Measurements from ENCODE around the gene TLX2. TPM values are rescaled to one million over a fixed set of nuclear protein-coding genes. Genes with fewer than 3 reads are reported as not detected.

The TLX2 gene
- polyA plus RNA-seq, 1 donor from 2014 or later, result not detected

DNA sequence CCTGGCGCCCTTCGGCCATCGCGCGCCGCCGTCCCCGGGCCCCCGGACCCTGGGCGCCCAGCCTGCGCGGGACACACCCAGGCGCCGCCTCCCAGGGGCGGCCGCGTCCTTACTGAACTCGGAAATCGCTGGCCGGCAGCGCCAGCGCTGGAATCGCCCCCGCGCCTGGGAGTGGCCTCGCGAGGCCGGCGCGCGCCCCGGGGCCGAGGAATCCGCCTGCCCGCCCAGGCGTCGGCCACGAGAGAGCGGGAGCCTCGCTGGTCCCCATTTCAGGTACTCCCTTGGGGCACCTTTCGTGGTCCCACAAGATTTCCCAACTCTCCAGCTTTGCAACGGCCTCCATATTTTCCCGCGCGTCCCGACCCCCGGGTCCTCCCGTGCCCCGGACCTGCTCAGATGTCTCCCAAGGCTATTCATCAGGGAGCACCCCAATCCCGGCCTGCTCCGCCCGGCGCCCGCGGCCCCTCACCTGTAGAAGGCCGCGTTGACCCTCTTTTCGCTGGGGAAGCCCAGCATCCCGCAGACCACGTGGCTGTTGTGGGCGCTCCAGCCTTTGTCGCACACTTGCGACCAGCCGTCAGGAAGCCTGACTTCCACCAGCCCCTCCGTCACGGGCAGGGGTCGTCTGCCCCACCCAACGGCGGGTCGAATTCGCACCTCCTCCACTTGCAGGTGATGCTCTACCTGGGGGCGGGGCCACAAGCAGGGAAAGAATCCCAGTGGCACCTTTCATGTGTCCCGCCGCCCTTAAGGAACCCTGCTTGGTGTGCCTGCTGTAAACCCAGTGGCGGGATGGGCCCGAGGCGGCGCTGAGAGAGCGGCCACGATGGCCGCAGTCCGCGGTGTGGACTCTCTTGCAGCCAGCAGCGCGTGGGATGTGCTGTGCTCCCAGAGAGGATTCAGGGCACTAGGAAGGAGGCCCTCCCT, 34.9 kb downstream of the TLX2 start:
- peak overlapping the region; percentile 37 to 82 (median 40) for H3K27ac Mint-ChIP-seq
- peaks cover 12 to 18% (median 16%) of the 10 kb centered on the region in 3 donors for H3K4me1 Mint-ChIP-seq
- H3K4me3 Mint-ChIP-seq, result peak overlapping the region; percentile 57 to 87 (median 78)
- H3K27me3 Mint-ChIP-seq, result peaks cover 20% of the 10 kb centered on the region
- H3K36me3 Mint-ChIP-seq, result no peaks in the 10 kb centered on the region
- H3K9me3 Mint-ChIP-seq, result no peaks in the 10 kb centered on the region

DNA sequence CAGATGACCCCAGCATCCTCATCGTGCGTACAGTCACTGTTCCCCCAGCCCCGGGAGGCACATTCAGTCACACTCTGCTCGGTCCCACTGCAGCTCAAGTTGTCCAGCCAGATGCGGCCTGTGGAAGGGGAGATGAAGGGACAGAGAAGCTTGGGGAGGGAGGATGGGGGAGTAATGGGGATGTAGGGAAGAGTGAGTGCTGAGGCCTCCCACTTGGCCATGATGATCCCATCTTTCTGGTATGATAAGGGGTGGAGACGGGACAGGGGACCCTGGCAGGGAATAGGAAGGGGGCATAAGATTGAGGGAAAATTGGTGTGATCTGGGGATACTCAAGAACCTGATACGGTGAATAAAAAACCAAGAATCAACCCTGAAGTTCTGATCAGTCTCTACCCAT, 36.0 kb downstream of the TLX2 start:
- Mint-ChIP-seq H3K9me3 (no peaks in the 10 kb centered on the region), H3K4me3 (peak overlapping the region in 2 of 4 donors; percentile 6 to 57), H3K36me3 (no peaks in the 10 kb centered on the region), H3K27ac (peak overlapping the region in 1 of 3 donors; percentile 40), H3K27me3 (peaks cover 20% of the 10 kb centered on the region), H3K4me1 (peaks cover 14 to 19% (median 19%) of the 10 kb centered on the region in 3 donors)

DNA sequence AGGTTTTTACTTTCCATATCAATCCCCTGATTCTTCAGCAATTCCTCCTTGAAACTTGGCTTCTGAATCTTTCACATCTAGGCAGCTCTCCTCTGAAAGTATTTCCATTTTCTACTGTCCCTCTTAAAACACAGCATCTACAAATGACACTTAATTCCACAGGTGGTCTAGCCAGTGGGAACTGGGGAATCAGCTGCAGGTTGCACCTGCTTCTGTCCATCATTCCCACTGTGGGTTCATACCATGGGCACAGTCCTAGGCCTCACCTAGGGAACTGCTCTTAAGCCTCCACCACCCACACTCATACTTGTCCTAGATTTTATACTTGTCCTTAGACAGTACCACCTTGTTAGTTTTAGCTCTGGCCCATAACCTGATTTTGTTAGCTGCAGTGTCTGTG, 37.3 kb downstream of the TLX2 start:
- peak overlapping the region in 1 of 3 donors; percentile 22 for H3K27ac Mint-ChIP-seq
- peak overlapping the region in 3 of 4 donors; percentile 7 to 63 (median 57) for H3K4me3 Mint-ChIP-seq
- H3K4me1 Mint-ChIP-seq, result peaks cover 16 to 24% (median 21%) of the 10 kb centered on the region in 3 donors
- no peaks in the 10 kb centered on the region for H3K9me3 Mint-ChIP-seq
- H3K36me3 Mint-ChIP-seq, result no peaks in the 10 kb centered on the region
- H3K27me3 Mint-ChIP-seq, result peaks cover 19% of the 10 kb centered on the region

DNA sequence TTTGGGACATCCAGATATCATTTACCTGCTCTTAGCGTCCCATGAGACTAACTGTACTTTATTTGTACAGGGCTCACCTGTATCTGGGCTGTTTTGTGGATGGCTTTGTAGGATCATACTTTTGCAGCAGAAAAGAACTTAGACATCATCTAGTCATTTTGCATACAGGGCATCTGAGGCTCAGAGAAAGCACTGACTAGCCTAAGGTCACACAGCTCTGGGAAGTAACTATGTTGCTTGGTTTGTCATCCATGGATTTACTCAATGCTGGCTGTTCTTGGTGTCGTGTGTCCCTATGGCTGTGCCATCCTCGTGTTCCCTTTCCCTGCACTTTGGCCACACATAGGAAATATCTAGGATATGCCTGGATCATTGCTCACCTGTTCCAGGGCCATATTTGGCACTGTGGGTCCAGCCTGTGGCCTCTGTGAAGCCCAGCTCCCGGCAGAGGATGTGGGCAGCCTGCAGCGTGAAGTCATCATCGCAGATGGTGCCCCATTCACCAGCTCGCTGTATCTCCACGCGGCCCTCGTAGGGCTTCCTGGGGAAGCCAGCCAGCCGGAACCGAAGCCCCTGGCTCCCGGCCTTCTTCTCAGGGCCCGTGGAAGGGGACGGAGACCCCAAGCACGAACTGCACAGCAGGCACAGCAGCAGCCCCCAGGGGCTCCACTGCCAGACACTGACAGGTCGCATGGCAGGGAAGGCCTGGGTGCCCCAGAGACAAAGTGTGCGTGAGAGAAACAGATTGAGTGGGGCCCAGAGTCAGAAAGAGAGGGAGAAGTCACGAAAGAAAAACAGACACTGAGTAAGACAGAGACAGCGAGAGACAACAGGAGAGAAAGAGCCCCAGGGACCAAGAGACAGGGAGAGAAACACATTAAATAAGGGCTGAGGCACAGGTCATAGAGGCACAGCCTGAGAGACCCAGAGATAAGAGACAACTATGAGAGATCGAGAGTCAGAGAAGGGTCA, 38.0 kb downstream of the TLX2 start:
- peak overlapping the region; percentile 70 to 97 (median 80) for H3K27ac Mint-ChIP-seq
- H3K36me3 Mint-ChIP-seq, result no peaks in the 10 kb centered on the region
- H3K4me1 Mint-ChIP-seq, result peaks cover 18 to 24% (median 21%) of the 10 kb centered on the region in 3 donors
- H3K9me3 Mint-ChIP-seq, result no peaks in the 10 kb centered on the region
- H3K27me3 Mint-ChIP-seq, result peaks cover 17% of the 10 kb centered on the region
- H3K4me3 Mint-ChIP-seq, result peak overlapping the region; percentile 35 to 78 (median 53)

DNA sequence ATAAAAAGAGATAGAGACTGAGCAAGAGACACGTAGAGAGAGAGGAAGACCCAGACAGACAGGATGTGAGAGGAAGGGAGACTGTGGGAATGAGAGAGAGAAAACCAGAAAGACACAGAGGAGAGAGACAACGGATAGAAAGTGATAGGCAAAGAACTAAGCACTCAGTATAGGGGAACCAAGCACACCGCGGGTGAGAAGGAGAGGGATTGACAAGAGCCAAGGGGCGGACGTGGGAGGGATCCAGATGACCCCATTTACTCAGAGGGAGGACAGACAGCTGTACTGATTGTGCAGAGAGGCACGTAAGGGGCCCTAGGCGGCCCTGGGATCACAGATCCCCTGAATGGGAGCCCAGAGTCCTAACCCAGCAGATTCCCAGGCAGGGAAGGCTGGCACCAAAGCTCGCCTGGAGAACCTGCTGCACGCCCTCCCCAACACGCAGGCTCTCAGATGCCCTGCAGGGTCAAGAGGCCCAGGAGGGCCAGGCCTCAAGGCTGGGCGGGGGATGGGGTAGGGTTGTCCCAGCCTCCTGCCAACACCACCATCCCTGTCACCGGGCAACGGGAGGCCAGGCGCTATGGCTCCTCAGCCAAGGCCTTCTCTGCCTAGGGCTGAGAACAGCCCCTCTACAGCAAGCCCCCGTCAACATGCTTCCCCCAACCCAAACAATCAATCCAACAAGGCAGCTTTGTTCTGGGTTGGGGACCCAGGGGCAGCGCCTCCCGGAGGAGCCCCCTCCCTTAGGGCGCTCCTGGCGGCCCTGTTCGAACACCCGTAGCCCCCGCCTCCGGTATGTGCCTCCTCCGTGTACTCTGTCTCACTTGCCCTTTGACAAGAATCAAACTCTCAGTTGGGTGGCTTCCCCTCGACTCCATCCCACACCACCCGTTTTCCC, 38.9 kb downstream of the TLX2 start:
- no peaks in the 10 kb centered on the region for H3K36me3 Mint-ChIP-seq
- H3K4me1 Mint-ChIP-seq, result peaks cover 17 to 24% (median 18%) of the 10 kb centered on the region in 3 donors
- H3K4me3 Mint-ChIP-seq, result peak overlapping the region; percentile 64 to 96 (median 87)
- peaks cover 14% of the 10 kb centered on the region for H3K27me3 Mint-ChIP-seq
- H3K9me3 Mint-ChIP-seq, result no peaks in the 10 kb centered on the region
- peak overlapping the region; percentile 70 to 97 (median 80) for H3K27ac Mint-ChIP-seq

DNA sequence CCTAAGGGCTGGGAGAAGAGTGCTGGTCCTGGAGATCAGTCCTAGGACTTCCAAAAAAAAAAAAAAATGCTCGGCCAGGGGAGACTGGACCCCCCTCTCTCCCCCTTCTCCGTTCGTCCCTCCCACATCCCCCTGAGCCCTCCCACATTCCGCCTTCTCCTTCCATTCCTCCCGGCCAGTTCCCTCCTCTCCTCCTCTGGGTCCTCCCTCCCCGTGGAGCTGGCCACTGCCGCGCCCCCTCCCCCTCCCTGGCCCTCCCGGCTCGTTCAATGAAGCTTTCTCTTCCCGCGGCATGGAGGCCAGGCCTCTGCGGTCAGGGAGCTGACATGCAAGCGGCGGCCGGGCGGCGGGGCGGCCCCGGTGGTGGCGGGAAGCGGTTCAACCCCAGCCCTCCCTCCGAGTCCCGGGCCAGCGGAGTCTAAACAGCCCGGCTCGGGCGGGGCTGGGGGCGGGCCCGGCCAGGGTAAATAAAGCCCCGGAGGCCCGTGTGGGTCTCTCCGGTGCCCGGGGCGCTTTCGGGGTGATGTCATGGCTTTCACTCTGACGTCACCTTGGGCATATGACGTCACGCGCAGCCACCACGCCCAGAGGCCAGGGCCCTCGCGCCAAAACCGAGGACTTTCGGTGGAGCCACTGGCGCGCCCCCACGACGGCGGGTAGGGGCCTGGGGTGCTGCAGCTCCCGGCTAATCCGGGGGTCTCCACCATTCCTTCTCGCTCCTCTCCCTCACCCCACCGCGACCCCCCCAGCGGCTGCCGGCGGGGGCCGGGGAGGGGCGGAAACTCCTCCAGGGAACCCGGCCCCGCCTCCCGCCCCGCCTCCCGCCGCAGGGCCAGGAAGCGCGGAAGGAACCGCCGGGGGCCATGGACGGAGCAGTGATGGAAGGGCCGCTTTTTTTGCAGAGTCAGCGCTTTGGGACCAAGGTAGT, 39.9 kb downstream of the TLX2 start, which contains the start of the genes DOK1 and LOXL3:
DOK1 (plus strand) TSS at position 829 of the 928 bp plus-strand sequence; CDS start at position 864, 35 bp downstream.
LOXL3 (minus strand) TSS at position 51 of the 928 bp plus-strand sequence. CDS start 1,308 bp downstream, outside the sequence.
- peak within 1 kb of the TSS; percentile 93 to 96 (median 95) for H3K4me3 Mint-ChIP-seq
- peaks cover 9% of the 10 kb centered on the region for H3K27me3 Mint-ChIP-seq
- H3K9me3 Mint-ChIP-seq, result no peaks in the 10 kb centered on the region
- peak within 1 kb of the TSS; percentile 92 to 97 (median 94) for H3K27ac Mint-ChIP-seq
- H3K36me3 Mint-ChIP-seq, result no peaks in the 10 kb centered on the region
- H3K4me1 Mint-ChIP-seq, result peaks cover 14 to 20% (median 14%) of the 10 kb centered on the region in 3 donors

DNA sequence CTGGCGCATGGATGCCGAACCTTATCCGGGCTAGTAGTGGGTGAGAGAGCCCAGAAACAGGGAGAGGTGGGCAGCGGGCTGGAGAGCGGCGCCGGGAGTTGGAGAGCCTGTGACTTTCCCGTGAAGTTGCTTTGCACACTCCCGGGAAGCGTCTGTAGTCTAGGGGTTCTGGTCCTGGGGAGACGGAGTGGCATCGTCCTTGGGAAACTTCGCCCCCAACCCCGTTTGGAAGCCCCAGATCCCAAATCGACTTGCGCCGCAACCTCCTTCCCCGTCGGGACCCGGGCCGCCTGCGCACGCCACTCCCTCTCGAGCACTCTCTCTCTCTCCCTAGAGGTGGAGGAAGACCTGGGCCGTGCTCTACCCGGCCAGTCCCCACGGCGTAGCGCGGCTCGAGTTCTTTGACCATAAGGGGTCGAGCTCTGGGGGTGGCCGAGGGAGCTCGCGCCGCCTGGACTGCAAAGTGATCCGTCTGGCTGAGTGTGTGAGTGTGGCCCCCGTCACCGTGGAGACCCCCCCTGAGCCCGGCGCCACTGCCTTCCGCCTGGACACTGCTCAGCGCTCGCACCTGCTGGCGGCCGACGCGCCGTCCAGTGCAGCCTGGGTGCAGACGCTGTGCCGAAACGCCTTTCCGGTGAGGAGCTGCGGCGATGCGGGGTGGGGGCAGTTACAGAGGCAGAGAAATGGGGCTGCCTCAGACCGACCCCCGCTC, 40.7 kb downstream of the TLX2 start:
- H3K9me3 Mint-ChIP-seq, result no peaks in the 10 kb centered on the region
- H3K36me3 Mint-ChIP-seq, result no peaks in the 10 kb centered on the region
- H3K27me3 Mint-ChIP-seq, result peaks cover 4% of the 10 kb centered on the region
- peaks cover 14 to 16% (median 14%) of the 10 kb centered on the region in 3 donors for H3K4me1 Mint-ChIP-seq
- peak overlapping the region; percentile 93 to 96 (median 95) for H3K4me3 Mint-ChIP-seq
- peak overlapping the region; percentile 92 to 97 (median 94) for H3K27ac Mint-ChIP-seq

DNA sequence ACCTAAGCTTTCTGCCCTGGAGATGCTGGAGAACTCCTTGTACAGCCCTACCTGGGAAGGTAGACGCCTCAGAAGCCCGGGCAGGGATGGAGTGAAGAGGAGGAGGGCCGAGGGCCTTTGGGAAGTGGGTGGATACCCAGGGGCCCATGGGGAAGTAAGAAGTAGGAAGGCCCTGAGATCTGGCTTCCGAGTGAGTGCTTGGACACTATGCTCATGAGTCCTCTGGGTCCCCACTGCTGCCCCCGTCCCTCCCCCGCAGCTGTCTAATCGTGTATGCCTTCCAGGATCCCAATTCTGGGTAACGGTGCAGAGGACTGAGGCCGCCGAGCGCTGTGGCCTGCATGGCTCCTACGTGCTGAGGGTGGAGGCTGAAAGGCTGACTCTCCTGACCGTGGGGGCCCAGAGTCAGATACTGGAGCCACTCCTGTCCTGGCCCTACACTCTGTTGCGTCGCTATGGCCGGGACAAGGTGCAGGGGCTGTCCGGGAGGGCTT, 41.4 kb downstream of the TLX2 start:
- Mint-ChIP-seq H3K4me3 (peak overlapping the region; percentile 93 to 96 (median 95)), H3K36me3 (no peaks in the 10 kb centered on the region), H3K4me1 (peaks cover 14 to 16% (median 14%) of the 10 kb centered on the region in 3 donors), H3K27ac (peak overlapping the region; percentile 87 to 94 (median 92)), H3K9me3 (no peaks in the 10 kb centered on the region), H3K27me3 (peaks cover 5% of the 10 kb centered on the region)

DNA sequence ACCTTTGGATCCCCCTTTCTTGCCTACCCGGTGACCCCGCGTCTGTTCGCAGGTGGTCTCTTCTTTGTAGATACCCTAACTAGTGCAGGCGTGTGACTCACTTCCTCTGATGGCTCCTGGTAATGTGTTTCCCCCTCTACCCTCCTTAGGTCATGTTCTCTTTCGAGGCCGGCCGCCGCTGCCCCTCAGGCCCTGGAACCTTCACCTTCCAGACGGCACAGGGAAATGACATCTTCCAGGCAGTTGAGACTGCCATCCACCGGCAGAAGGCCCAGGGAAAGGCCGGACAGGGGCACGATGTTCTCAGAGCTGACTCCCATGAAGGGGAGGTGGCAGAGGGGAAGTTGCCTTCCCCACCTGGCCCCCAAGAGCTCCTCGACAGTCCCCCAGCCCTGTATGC, 41.9 kb downstream of the TLX2 start:
- Mint-ChIP-seq H3K4me1 (peaks cover 14 to 16% (median 14%) of the 10 kb centered on the region in 3 donors), H3K9me3 (no peaks in the 10 kb centered on the region), H3K27ac (peak overlapping the region in 2 of 3 donors; percentile 73 to 87), H3K36me3 (peaks cover under 1% of the 10 kb centered on the region), H3K4me3 (peak overlapping the region; percentile 93 to 96 (median 95)), H3K27me3 (peaks cover 5% of the 10 kb centered on the region)

DNA sequence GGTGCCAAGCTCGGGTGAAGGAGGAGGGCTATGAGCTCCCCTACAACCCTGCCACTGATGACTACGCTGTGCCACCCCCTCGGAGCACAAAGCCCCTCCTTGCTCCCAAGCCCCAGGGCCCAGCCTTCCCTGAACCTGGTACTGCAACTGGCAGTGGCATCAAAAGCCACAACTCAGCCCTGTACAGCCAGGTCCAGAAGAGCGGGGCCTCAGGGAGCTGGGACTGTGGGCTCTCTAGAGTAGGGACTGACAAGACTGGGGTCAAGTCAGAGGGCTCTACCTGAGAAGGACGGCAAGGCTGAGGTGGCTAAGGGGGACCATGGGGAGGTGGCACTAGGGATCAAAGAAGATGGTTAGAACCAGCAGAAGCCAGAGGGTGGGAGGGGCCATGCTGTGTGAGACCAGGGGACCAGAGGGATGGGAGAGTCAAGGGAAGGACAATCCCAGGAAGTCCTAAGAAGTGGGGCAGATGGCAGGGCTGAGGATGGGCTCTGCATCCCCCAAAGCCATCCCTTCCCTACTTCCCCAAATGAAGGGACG, 42.7 kb downstream of the TLX2 start:
- Mint-ChIP-seq H3K27me3 (peaks cover 5% of the 10 kb centered on the region), H3K36me3 (peaks cover 2% of the 10 kb centered on the region), H3K4me3 (peak overlapping the region in 2 of 4 donors; percentile 58 to 94), H3K4me1 (peaks cover 14% of the 10 kb centered on the region in 3 donors), H3K9me3 (no peaks in the 10 kb centered on the region), H3K27ac (peak overlapping the region in 1 of 3 donors; percentile 73)

DNA sequence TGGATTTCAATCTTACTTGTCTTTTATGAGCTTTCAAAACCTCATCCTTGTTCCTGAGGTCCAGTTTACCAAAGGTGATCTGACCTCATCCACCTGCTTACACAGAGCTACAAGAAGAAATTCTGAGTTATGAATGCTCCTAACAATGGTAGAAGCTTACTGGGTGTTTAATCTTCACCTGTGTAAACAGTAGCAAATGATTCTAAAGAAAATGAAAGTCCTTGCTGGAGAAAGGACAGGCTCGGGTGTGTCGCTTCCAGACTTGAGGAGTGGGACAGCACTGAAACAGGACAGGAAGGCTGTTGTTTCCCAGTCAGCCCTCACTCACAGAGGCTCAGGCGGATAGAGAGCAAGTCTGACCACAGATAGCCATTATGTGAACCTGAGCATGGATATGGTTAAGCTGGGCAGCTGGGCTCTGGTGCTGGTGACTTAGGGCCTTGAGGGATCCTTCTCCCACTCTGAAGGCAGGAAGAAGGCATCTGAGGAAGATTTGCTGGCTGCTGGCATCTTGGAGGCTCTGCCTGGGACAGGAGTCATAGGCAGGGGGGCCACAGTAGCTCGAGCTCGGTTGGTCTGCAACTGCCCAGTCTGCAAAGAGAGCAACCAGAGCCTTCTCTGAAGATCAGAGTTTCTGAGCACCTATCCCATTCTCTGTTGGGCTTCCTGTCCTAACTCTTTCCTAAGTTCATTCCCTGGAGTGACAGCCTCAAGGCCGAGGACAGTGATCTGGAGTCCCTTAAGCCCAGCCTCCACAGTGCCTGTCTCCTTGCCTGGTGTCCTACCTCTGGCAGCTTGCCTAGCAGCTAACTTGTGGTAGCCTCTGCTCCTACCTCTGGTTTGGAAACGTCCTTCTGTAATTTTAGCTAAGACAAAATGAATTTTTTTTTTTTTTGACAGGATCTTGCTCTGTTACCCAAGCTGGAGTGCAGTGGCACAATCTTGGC, 44.3 kb downstream of the TLX2 start:
- Mint-ChIP-seq H3K36me3 (peaks cover 2% of the 10 kb centered on the region), H3K4me1 (peaks cover 8 to 9% (median 8%) of the 10 kb centered on the region in 3 donors), H3K27ac (peak overlapping the region in 2 of 3 donors; percentile 13 to 51), H3K9me3 (no peaks in the 10 kb centered on the region), H3K4me3 (peak overlapping the region in 1 of 4 donors; percentile 50), H3K27me3 (peaks cover 3% of the 10 kb centered on the region)

Measured in IgD-negative memory B cell (primary cell).